Measurements from ENCODE around the gene WDR91. TPM values are rescaled to one million over a fixed set of nuclear protein-coding genes. Genes with fewer than 3 reads are reported as not detected.
A peak's percentile ranks its signal among the peaks of the same experiment; 100 is the strongest.
"Not testable (repeated sequence)": the region's sequence is repeated elsewhere in the genome, so short reads cannot be mapped to it uniquely, and the experiment has no call there.

WDR91 gene
- total RNA-seq, 1 donor from 2014 or later = 66.7 TPM

DNA sequence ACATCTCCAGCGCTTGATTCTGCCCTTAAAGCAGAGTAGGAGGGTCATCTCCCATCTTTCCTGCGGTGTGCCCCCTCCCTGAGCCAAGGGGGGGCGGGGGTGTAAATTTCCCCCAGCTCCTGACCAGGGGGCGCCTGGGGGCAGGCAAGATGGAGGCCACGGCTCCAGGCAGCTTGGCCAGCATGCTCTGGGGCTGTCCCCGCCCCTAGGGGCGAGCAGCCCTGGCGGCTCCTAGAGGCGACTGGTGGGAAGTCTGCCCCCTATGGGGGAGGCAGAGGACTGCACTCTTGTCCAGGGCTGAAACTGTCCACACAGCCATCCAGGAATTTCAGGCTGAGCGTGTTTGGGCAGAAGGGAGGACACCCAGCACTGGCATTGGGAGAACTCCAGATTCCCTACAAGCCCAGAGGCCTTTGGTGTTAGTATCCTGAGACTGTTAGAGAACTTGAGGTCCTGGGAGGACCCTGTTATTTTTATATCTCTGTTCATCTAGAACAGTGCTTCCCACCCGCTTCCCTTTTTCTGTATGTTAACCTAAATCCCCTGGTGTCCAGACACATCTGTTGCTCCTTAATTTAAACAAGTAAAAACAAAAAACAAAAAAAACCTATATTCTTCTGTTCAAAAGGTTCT is 26.9 kb upstream of the WDR91 start:
- TF ChIP-seq, protein P1, sequence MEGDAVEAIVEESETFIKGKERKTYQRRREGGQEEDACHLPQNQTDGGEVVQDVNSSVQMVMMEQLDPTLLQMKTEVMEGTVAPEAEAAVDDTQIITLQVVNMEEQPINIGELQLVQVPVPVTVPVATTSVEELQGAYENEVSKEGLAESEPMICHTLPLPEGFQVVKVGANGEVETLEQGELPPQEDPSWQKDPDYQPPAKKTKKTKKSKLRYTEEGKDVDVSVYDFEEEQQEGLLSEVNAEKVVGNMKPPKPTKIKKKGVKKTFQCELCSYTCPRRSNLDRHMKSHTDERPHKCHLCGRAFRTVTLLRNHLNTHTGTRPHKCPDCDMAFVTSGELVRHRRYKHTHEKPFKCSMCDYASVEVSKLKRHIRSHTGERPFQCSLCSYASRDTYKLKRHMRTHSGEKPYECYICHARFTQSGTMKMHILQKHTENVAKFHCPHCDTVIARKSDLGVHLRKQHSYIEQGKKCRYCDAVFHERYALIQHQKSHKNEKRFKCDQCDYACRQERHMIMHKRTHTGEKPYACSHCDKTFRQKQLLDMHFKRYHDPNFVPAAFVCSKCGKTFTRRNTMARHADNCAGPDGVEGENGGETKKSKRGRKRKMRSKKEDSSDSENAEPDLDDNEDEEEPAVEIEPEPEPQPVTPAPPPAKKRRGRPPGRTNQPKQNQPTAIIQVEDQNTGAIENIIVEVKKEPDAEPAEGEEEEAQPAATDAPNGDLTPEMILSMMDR (IDR thresholded peaks at IDR 0.05) = no peak
- Histone ChIP-seq H3K36me3 (no peaks in the 10 kb centered on the region), H3K4me1 (no peaks in the 10 kb centered on the region), H3K27ac (no peak overlapping the region), H3K4me3 (no peak overlapping the region), H3K27me3 (no peaks in the 10 kb centered on the region), H3K9me3 (no peaks in the 10 kb centered on the region)
- DNase-seq (ENCODE audit: low spot score in 2 of 2) = peak in 1 of 2 donors; percentile 25
- intact Hi-C loops (cut with DNase I) = no loop called here

DNA sequence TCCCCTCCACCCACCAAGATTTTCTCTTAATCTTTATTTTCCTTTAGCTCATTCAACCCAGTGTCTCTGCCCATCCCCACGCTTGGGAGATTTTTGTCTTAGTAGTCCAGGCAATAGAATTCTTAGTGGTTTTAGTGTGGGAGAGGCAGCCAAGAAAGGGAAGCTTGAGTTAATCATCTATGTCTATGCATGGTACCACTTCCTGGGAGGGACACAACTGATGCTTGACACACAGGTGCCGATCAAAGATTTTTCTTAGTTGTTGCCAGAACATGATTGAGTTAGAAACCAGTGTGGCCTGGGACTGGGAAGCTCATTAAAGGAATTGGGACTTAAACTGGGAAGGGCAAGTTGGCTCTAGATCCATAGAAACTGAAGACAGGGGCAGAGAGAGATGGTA is 25.4 kb upstream of the WDR91 start:
- H3K4me1 ChIP-seq = no peaks in the 10 kb centered on the region
- TF ChIP-seq, protein P1 (IDR thresholded peaks at IDR 0.05) = no peak
- no peaks in the 10 kb centered on the region for H3K27me3 ChIP-seq
- no peaks in the 10 kb centered on the region for H3K9me3 ChIP-seq
- H3K4me3 ChIP-seq = no peak overlapping the region
- H3K27ac ChIP-seq = no peak overlapping the region
- no peaks in the 10 kb centered on the region for H3K36me3 ChIP-seq
- intact Hi-C loops (cut with DNase I) = no loop called here
- peak in 1 of 2 donors; percentile 21 for DNase-seq (ENCODE audit: low spot score in 2 of 2)

DNA sequence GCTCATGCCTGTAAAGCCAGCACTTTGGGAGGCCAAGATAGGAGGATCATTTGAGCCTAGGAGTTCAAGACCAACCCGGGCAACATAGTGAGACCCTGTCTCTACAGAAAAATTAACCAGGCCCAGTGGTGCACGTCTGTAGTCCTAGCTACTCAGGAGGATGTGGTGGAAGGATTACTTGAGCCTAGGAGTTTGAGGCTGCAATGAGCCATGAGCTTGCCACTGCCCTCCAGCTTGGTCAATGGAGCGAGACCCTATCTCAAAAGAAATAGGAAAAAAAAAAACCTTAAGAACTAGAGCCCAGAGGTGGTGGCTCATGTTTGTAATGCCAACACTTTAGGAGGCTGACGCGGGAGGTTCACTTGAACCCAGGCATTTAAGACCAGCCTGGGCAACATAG is 24.5 kb upstream of the WDR91 start:
- H3K9me3 ChIP-seq = no peaks in the 10 kb centered on the region
- no peak overlapping the region for H3K4me3 ChIP-seq
- H3K27ac ChIP-seq = no peak overlapping the region
- no peak for DNase-seq (ENCODE audit: low spot score in 2 of 2)
- no peaks in the 10 kb centered on the region for H3K27me3 ChIP-seq
- TF ChIP-seq, protein P1 (IDR thresholded peaks at IDR 0.05) = no peak
- no peaks in the 10 kb centered on the region for H3K4me1 ChIP-seq
- no peaks in the 10 kb centered on the region for H3K36me3 ChIP-seq
- intact Hi-C loops (cut with DNase I) = no loop called here

DNA sequence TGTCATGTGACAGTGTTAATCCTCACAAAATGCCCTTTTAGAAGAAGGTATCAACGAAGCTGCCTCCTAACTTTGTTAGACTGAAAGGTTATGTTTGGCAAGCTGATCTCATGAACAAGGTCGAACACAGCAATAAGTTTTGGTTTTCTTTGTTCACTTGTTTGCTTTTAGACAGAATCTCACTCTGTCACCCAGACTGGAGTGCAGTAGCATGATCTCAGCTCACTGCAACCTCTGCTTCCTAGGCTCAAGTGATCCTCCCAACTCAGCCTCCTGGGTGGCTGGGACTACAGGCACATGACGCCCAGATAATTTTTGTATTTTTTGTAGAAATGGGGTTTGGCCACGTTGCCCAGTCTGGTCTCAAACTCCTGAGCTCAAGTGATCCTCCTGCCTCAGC is 23.4 kb upstream of the WDR91 start:
- Histone ChIP-seq H3K9me3 (no peaks in the 10 kb centered on the region), H3K27me3 (no peaks in the 10 kb centered on the region), H3K36me3 (no peaks in the 10 kb centered on the region), H3K4me1 (no peaks in the 10 kb centered on the region), H3K27ac (no peak overlapping the region), H3K4me3 (no peak overlapping the region)
- intact Hi-C loops (cut with DNase I) = no loop called here
- TF ChIP-seq, protein P1 (IDR thresholded peaks at IDR 0.05) = no peak
- no peak for DNase-seq (ENCODE audit: low spot score in 2 of 2)

DNA sequence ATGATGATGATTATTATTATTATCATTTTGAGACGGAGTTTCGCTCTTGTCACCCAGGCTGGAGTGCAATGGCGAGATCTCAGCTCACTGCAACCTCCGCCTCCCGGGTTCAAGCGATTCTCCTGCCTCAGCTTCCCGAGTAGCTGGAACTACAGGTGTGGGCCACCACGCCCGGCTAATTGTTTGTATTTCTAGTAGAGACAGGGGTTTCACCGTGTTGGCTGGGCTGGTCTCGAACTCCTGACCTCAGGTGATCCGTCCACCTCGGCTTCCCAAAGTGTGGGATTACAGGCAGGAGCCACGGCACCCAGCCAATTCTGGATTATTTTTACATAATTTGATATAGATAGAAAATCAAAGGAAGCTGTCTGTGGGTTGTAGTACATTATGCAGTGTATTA is 22.8 kb upstream of the WDR91 start:
- H3K9me3 ChIP-seq; intact Hi-C loops (cut with DNase I); H3K4me1 ChIP-seq; H3K36me3 ChIP-seq; H3K27ac ChIP-seq; H3K27me3 ChIP-seq; DNase-seq (ENCODE audit: low spot score in 2 of 2); H3K4me3 ChIP-seq: not testable (repeated sequence)

DNA sequence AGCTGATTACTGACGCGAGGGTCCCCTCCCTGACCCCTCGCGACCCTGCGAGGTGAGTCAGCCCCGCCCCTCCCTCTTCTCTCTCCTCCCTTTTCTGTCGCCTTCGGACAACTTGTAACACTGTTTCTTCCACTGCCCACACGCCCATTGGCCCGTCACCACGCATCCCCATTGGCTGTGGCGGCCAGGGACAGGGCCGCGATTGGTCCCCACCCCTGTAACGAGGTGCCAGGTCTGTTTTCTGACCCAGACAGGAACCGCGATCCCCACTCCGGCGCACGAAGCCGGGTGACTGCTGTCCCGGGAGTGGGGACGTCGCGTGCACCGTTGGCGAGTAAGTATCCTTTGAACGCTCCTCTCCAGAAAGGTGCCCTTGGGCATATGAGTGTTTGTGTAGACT is 22.2 kb upstream of the WDR91 start, which contains the start of gene STRA8:
Gene STRA8, plus strand, starts transcription at position 269 of the 400 bp plus-strand sequence. CDS start 6,687 bp downstream, outside the sequence.
- no peaks in the 10 kb centered on the region for H3K27me3 ChIP-seq
- no peaks in the 10 kb centered on the region for H3K9me3 ChIP-seq
- H3K27ac ChIP-seq = no peak within 1 kb of the TSS
- TF ChIP-seq, protein P1 (IDR thresholded peaks at IDR 0.05) = no peak
- H3K4me1 ChIP-seq = no peaks in the 10 kb centered on the region
- no peak within 1 kb of the TSS for H3K4me3 ChIP-seq
- intact Hi-C loops (cut with DNase I) = no loop called here
- no peak for DNase-seq (ENCODE audit: low spot score in 2 of 2)
- no peaks in the 10 kb centered on the region for H3K36me3 ChIP-seq
